GM18505 (cell line): ENCODE data around the gene MMP3.

ENCODE experiments used
- ATAC-seq: cut with Tn5 transposase; IDR thresholded peaks from one replicate; pipeline ENCODE4 v1.9.1; 2021; ENCODE audit not compliant: unreplicated experiment
- POLR2A ChIP-seq: IDR thresholded peaks from 4 replicates; pipeline ENCODE4 v1.6.1; 2011; ENCODE audit warnings: borderline replicate concordance; ENCODE audit not compliant: insufficient read depth, insufficient read length; ENCODE audit errors: extremely low read depth

Gene MMP3

DNA sequence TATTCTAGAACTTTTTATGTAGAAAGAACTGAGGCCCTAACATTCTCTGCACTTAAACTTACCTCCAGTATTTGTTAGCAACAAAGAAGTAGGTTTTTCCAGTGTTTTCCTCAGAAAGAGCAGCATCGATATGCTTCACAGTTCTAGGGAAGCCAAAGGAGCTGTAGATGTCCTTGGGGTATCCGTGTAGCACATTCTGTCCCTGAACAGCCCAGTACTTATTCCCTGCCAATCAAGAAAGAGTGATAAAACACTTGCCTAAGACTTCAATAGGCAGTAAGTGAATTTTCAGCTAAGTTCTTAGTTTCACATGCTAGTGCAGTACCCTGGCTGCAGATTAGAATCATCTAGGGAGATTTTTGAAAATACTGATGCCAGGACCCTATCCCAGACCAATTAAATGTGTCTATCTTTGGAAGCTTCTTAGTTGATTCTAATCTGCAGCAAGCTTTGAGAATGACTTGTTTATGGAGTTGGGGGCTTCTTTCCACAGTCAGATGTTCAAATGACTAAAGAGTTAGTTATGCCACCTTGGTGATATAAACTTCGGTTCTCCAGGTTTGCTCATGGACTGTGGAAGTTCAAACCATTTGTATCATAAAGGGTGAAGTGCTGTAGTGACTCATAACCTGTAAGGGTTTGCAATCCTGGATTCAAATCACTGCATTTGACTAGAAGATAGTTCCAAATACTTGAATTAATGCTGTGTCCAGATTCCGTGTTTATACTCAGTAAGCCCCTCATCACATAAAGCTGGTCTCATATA lies 52.0 kb downstream of the MMP3 start:
- ATAC-seq: no peak

DNA sequence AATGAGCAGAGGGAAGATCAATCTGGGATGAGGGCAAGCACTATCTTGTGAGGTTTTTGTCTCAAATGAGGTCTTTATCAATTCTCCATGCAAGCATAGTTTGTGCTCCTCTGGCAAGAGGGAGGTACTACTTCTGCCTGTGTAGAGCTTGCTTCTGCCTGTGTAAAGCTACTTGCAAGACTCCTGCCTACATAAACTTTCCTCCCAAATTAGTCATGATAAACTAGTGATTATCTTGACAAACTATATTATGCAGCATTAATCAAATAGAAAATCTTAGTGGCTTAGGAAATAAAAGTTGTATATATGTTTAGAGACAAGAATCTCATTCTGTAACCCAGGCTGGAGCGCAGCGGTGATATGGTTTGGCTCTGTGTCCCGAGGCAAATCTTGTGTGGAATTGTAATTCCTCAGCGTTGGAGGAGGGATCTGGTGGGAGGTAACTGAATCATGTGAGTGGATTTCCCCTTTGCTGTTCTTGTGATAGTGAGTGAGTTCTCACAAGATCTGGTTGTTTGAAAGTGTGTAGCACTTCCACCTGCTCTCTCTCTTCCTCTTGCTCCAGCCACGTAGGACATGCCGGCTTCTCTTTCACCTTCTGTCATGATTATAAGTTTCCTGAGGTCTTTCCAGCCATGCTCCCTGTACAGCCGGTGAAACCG lies 54.9 kb downstream of the MMP3 start:
- ATAC-seq: no peak
- no peak for TF ChIP-seq POLR2A

More for the DNA sequence above, 52.0 kb downstream of the MMP3 start:
- TF ChIP-seq POLR2A: no peak
